Measurements from ENCODE around the gene CPT2.

GRCh38 chr1:53254011-53254640, 57.5 kb downstream of the CPT2 start:
- TF ChIP-seq NFIC (IDR thresholded peaks at IDR 0.05) (no peak), TAF1 (IDR thresholded peaks at IDR 0.05; ENCODE audit: low read depth) (no peak), REST (IDR thresholded peaks at IDR 0.05; ENCODE audit: low read depth) (no peak)
